ENCODE data around the gene DUT. TPM values are rescaled to one million over a fixed set of nuclear protein-coding genes. Genes with fewer than 3 reads are reported as not detected.
A peak's percentile ranks its signal among the peaks of the same experiment; 100 is the strongest.

The DUT gene
- total RNA-seq, 1 donor from 2014 or later, result 84.7 TPM

GRCh38 chr15:48371550-48371949 lies 40.3 kb downstream of the DUT start:
- no peak for DNase-seq (ENCODE audit: low spot score)

GRCh38 chr15:48371961-48372360 lies 40.7 kb downstream of the DUT start:
- DNase-seq (ENCODE audit: low spot score), result no peak

GRCh38 chr15:48373821-48374451 lies 42.7 kb downstream of the DUT start:
- no peak for DNase-seq (ENCODE audit: low spot score)

GRCh38 chr15:48374472-48374871 lies 43.2 kb downstream of the DUT start:
- DNase-seq (ENCODE audit: low spot score), result no peak

GRCh38 chr15:48375767-48376166 lies 44.5 kb downstream of the DUT start:
- DNase-seq (ENCODE audit: low spot score), result no peak

- DNase-seq (ENCODE audit: low spot score), result no peak
Measured at GRCh38 chr15:48380198-48380597, 49.0 kb downstream of the DUT start.

GRCh38 chr15:48381861-48382260 lies 50.6 kb downstream of the DUT start:
- DNase-seq (ENCODE audit: low spot score), result no peak

GRCh38 chr15:48383031-48383430 lies 51.8 kb downstream of the DUT start:
- no peak for DNase-seq (ENCODE audit: low spot score)

- no peak for DNase-seq (ENCODE audit: low spot score)
Measured at GRCh38 chr15:48384616-48385015, 53.4 kb downstream of the DUT start.

GRCh38 chr15:48385031-48385830 lies 54.0 kb downstream of the DUT start:
- DNase-seq (ENCODE audit: low spot score), result no peak

GRCh38 chr15:48388016-48388851 lies 57.0 kb downstream of the DUT start:
- DNase-seq (ENCODE audit: low spot score), result no peak

- DNase-seq (ENCODE audit: low spot score), result no peak
Measured at GRCh38 chr15:48388910-48389309, 57.7 kb downstream of the DUT start.

GRCh38 chr15:48389691-48390143 lies 58.5 kb downstream of the DUT start:
- DNase-seq (ENCODE audit: low spot score), result no peak

GRCh38 chr15:48391950-48392349 lies 60.7 kb downstream of the DUT start:
- DNase-seq (ENCODE audit: low spot score), result no peak

GRCh38 chr15:48392356-48392755 lies 61.1 kb downstream of the DUT start:
- peak; percentile 53 for DNase-seq (ENCODE audit: low spot score)

Other genes with a start within 250 kb of the DUT start
- gene SLC24A5, start 210.4 kb upstream of the DUT start, total RNA-seq, result not detected
- 20.1 TPM for gene MYEF2, start 153.1 kb upstream of the DUT start, total RNA-seq
- gene CTXN2, start 139.8 kb upstream of the DUT start, total RNA-seq, result not detected
- gene SLC12A1, start 125.1 kb upstream of the DUT start, total RNA-seq, result not detected

Data from ureter (tissue), 1 donor.